Stimulated activated CD4-positive, alpha-beta T cell treated with anti-CD3 and anti-CD28 coated beads, Interleukin-12 subunit alpha, Interleukin-12 subunit beta, amount 100 ng/mL, for 4 hours (primary cell): Measurements from ENCODE around the gene MUC5AC.
"Not testable (repeated sequence)": the region's sequence is repeated elsewhere in the genome, so short reads cannot be mapped to it uniquely, and the experiment has no call there.

Experiments used
- DNase-seq: peaks from one replicate; pipeline ENCODE4 v3.0.0-alpha.2; 2020

MUC5AC gene

DNA sequence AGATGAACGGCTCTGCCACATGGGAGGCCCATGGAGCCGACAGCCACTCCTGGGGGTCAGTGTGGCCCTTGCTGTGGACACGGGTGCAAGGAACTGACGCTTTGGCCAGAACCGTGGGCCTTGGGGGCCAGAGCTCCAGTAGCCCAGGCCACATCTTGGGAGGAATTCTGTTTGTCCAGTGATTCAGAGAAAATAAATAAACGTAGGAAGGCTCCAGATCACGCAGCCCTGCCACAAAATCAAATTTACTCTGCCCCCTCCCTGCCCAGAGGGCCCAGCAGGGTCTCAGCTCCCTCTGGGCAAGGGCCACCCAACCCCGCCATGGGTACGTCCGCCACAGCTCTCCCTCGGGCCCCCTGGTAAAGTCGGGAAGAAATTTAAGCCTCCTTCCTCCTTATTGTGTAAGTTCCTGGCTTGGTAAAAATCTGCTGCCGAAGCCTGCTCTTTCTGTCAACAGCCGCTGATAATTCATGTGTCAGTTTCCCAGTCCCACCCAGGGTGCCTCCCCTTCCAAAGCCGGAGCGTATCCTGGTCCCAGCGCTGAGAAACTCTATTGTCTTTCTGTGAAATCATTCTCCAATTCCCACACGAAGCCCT, 6.9 kb upstream of the MUC5AC start:
- DNase-seq: no peak

DNA sequence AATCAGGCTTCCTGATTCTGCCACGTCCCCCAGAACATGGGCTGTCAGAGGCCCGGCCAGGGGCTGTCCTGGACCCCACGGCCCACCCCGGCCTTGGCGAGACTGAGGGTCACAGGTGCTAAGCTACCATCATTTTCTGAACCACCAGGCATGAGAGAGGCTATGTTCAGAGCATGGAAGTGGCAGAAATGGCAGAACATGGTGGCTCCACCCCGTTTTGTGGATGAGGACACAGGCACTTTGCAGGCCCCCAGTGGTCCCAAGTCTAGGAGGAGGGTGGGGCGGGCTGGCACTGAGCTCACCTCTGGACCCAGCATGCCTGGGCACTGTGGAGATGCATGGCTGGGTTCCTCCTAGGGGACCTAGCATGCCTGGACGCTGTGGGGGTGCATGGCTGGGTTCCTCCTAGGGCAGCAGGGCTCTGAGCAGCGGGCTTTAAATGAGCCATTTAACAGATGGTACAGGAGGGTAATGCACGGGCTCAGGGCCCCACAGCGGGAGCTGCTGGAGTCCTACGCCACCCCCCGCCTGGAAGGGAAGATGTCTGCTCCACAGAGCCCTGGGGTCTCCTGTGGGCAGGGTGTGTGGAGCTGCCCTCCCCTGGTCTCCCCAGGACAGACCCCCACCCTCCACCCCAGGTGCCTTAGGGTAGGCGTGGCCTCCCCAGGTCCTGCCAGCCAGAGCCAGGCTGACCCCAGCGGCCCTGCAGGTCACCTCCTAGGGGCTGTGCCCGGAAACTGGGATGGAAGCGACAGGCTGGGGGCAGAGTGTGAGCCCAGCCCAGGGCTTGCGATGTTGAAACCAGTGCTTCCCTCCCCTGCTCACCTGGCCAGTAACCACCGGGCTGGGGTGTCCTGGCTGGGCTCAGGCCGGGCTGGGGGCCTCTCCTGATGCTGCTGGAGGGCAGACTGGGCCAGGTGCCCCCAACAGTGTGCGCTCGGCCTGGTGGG, 6.1 kb upstream of the MUC5AC start:
- no peak for DNase-seq

DNA sequence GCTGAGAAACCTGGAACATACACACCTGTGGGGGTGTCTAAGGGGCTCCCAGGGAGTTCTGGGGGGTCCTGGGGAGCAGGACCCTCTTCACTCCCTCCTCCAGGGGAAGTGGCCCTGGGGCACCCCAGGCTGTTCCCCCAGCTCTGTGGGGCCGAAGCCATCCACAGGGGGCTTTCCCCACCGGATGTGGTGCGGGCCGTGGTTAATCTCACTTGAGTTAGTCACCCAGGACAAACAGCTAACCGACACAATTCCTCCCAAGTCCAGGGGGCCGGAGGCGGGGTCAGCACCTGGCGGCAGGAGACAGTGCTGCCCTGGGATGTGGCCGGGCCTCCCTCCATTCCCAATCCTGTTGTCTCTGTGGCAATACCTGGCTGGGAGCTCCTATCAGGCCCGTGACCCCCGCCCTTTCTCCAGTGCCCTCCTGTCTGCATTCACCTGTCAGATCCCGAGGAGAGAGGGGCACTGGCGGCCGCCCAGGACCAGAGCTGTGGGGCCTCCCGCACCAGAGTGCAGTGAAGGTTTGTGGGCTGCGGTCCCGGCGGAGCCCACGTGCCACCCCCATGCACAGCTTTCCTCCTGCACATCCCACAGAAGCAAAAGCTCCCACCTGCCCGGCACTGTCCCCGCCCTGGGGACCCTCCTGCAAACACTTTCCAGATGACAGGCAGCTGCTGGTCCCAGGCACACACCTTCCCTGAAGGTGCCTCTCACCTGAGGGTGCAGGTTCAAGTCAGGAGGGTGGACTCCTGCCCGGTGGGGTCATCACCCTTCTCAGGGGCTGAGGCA, 5.2 kb upstream of the MUC5AC start:
- no peak for DNase-seq

DNA sequence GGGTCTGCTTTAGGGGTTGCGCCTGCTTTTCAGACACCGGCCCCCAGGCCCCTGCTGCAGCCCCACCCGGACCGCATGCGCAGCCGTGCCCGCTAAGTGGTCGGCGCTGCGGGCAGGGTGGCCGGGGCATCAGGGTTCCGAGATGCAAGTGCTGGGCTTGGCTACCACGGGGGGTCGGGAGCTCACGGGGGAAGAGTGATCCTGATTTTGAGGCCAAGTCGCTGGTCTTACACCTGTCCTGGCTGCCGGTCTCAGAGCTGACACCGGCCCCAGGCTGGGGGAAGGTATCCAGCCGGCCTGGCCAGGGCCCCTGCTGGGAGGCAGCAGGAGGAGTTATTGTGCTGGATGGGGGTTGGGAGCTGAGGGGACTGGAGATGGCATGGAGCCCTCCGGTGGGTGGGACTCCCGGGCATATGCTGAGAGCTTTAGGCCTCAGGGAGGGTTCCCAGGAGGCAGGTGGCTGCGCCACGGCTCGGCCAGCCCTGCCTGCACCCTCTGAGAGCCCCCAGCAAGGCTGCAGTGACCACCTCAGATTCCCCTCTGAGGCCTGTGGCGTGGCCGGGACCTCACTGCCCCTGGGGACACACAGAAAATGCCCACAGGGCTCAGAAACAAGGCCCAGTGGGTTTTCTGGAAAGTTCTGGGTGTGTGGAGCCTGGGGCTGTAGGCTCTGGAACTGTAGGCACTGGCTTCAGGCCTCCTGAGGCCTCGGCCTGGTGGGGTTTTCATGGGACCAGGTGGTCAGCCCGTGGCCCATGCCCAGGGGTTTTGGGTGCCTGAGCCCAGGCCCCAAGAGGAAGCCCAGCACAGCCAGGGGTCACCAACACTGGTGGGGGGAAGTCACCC, 4.4 kb upstream of the MUC5AC start:
- no peak for DNase-seq

DNA sequence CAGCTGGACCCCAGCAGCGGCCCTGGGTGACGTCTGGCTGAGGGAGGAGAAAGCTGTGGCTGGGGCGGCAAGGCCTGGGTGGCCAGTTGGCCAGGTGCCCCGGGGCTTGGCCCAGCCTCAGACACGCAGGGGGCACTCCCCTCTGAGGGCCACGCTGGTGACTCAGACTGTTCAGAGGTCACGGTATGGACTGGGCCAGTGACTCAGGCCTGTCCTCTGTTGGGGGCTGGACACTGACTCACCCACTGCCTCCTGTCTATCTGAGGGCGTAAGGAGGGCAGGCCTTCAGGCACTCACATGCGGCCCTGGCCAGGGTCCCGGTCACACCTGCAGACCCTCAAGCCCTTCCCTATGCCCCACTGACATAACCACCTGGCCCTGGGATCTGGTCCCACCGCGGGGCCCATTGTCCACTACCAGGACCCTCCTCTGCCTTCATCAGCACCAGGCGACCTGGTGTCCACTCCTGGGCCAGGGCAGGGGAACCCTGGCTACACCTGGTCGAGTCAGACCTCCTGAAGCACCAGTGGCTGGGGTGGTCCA, 3.7 kb upstream of the MUC5AC start:
- no peak for DNase-seq

DNA sequence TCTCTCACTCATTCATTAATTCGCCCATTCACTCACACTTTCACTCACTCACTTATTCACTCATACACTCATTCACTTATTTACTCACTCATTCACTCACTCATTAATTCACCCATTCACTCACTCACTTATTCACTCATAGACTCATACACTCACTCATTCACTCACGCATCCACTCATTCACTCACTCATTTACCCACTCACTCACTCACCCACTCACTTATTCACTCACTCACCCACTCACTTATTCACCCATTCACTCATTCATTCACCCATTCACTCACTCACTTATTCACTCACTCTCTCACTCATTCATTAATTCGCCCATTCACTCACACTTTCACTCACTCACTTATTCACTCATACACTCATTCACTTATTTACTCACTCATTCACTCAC, 3.1 kb upstream of the MUC5AC start:
- DNase-seq: not testable (repeated sequence)

DNA sequence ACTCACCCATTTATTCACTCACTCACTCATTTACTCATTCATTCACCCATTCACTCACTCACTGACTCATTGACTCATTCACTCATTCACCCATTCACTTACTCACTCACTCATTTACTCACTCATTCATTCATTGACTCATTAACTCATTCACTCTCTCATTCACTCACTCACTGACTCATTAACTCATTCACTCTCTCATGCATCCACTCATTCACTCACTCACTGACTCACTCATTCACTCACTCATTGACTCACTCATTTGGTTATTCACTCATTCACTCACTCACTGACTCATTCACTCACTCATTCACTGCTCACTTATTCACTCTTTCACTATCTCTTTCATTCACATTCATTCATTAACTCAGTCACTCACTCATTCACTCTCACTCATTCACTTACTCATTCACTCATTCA, 2.5 kb upstream of the MUC5AC start:
- no peak for DNase-seq

DNA sequence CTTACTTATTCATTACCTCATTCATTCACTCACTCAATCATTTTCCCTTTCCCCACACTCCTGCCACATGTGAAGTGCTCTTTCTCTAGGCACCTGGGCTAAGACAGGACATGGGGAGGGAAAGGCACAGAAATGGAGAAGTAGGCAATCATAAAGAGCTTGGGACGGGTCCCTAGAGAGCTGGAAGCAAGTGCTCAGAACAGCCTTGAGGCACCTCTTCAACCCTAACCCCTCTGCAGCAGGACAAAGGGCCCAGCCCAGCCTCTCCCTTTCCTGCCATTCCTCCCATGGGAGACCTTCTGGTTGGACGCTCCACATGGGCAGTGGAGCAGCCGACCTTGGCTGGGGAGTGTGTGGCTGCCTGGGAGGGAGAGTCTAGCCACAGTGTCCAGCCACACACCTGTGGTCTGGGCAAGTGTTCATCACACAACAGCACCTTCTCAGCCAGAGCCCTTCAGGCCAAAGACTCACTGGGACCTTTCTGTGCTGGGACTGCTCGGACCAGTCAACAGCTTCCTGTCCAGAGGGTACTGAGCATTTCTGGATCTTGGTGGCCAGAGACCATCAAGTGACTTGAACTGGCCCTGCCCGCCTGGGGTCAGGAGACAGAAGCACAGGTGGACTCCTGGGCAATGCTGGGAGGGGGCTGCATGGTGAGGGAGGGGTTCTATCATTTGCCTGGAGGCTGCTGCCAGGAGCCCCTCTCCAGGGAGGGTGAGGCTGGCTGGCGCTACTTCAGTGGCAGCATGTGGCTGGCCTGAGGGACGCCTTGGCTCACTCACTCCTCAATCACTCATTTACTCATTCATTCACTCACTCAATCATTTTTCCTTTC, 1.0 kb upstream of the MUC5AC start:
- DNase-seq: no peak

DNA sequence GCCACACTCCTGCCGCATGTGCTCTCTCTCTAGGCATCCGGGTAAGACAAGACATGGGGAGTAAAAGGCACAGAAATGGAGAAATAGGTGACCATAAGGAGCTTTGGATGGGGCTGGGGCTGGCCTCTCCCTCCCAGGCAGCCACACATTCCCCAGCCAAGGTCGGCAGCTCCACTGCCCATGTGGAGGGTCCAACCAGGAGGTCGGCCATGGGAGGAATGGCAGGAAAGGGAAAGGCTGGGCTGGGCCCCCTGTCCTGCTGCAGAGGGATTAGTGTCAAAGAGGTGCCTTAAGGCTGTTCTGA, 460 bp upstream of the MUC5AC start:
- DNase-seq: no peak

DNA sequence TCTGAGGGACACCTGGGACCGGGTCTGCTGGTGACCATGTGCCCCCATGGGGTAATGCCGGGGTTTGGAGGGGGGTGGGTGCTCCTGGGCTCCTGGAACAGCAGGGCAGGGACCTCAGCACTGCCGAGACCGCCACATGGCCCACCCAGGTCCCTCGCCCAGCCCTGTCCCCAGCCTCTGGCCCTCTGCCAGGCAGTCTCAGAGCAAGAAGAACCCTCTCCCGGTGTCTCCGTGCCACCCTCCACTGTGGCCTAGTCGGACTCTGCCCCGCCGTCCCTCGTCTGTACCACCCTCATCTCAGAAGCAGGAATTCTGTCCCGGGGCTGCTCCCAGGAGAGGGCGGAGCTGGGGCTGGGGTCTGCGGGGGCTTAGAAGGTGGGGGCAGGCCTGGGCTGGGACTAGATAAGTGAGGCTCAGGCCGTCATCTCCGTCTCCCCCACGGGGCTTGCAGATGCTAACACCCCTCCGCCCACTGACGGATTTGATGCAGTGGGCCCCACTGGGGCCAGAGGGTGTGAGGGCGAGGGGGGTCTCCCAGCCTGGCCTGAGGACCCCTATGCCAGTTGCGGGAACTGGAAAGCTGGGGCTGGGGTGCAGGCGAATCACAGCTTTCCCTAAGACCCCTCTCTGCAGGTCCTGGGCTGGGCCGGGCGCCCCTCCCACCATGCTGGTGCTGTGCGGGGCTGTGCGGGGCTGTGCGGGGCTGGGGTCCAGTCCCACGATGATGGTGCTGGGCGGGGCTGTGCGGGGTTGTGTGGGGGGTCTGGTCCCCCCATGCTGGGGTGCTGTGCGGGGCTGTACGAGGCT, 1.1 kb downstream of the MUC5AC start:
- DNase-seq: no peak

DNA sequence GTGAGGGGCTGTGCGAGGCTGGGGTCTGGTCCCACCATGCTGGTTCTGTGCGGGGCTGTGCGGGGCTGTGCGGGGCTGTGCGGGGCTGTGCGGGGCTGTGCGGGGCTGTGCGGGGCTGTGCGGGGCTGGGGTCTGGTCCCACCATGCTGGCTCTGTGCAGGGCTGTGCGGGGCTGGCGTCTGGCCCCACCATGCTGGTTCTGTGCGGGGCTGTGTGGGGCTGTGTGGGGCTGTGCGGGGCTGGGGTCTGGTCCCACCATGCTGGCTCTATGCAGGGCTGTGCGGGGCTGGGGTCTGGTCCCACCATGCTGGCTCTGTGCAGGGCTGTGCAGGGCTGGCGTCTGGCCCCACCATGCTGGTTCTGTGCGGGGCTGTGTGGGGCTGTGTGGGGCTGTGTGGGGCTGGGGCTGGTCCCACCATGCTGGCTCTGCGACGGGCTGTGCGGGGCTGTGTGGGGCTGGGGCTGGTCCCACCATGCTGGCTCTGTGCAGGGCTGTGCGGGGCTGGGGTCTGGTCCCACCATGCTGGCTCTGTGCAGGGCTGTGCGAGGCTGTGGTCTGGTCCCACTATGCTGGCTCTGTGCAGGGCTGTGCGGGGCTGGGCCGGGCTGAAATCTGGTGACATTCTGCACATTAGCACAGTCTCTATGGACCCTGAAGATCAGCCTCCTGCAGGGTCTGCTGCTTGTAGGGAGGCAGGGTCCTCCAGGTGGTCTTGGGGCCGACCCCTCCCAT, 1.9 kb downstream of the MUC5AC start:
- not testable (repeated sequence) for DNase-seq

DNA sequence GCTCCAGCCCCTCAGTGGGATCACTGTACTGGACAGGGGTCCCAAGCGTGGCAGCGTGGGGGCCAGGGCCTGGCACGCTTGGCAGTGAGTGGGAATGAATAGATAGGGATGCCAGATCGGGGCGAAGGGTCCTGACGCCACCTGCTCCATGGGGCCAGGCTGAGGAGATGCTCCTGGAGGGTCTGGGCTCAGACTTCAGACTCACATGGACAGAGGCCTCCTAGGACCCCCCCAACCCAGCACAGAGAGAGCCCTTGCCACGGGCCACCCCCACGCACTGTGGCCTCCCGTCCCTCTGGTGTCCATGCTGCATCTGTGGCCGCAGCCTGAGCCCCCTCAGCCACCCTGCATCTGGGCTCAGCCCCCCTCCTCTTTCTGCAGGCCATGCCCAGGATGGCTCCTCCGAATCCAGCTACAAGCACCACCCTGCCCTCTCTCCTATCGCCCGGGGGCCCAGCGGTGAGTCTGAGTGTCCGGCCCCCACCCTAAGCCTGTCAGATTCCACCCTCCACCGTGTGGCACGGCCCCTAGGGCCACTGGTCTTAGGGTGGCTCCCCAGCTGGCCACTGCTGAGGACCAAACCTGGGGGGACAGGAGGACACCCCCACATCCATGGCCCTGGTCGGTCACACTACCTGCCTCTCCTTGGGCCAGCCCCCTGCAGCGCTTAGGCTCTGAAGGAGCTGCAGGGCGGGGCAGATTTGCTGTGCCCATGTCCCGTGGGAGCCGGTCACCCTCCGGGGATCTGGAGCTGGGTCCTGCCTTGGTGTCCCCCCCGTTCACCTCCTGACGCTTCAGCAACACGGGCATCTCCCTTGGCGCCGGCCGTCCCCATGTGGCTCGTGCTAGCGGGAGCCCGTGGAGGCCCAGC, 2.7 kb downstream of the MUC5AC start:
- no peak for DNase-seq

DNA sequence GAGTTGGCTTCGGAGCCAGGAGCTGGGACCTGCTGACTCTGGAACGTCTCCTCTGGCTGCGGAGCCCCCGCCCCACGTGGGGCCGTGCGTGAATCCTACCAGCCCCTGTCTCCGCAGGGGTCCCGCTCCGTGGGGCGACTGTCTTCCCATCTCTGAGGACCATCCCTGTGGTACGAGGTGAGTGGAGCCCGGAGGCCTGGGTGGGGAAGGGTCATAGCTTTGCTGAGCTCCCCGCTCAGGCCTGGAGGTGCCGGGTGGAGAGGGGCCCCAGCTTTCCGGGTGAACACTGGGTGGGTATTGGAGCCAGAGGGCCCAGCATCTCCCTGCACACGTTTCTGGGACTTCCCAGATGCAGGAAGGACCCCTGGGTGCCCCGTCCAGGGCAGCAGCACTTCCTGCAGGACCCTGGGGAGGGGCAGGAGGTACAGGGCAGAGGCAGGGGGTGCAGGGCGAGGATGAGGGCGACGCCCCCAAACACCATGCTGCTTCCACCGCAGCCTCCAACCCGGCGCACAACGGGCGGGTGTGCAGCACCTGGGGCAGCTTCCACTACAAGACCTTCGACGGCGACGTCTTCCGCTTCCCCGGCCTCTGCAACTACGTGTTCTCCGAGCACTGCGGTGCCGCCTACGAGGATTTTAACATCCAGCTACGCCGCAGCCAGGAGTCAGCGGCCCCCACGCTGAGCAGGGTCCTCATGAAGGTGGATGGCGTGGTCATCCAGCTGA, 3.8 kb downstream of the MUC5AC start:
- DNase-seq: no peak

DNA sequence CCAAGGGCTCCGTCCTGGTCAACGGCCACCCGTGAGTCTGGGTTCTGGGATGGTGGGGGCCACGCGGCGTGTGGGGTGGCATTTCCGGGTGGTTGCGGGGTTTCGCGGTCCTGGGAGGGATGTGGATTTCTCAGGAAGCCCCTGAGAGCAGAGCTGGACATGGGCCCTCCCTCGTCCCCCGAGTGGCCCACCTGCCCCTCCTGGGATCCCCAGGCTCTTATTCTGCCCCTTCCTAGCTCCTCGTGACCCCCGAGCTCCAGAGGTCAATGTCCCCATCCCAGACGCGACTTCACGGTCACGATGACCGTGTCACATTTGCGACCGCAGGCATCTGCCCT, 4.4 kb downstream of the MUC5AC start:
- DNase-seq: no peak

DNA sequence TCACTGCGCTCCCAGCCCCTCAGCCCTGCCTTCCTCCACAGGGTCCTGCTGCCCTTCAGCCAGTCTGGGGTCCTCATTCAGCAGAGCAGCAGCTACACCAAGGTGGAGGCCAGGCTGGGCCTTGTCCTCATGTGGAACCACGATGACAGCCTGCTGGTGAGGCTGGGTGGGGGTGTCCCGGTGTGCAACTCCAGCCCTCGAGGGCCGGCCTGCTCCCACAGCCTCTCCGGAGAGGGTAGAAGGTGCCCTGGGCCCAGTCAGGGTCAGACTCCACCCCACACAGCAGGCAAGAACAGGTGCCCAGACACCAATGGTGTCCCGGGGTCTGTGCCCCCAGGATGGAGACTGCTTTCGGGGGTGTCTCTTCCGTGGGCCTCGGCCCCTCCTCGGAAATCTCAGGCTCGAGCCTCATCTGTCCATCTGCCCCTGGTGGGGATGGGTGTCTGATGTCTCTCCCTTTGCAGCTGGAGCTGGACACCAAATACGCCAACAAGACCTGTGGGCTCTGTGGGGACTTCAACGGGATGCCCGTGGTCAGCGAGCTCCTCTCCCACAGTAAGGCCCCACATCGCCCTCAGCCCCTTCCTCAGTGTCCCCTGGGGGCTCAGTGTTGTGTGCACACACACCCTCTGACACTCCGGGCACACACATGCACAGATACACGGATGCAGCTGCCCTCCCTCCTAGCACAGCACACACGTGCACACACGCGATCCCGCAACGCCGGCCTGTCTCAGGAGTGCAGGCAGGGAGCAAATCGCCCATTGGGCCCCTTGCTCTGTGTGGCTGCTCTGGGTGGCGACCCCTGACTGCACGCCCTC, 4.9 kb downstream of the MUC5AC start:
- DNase-seq: no peak

DNA sequence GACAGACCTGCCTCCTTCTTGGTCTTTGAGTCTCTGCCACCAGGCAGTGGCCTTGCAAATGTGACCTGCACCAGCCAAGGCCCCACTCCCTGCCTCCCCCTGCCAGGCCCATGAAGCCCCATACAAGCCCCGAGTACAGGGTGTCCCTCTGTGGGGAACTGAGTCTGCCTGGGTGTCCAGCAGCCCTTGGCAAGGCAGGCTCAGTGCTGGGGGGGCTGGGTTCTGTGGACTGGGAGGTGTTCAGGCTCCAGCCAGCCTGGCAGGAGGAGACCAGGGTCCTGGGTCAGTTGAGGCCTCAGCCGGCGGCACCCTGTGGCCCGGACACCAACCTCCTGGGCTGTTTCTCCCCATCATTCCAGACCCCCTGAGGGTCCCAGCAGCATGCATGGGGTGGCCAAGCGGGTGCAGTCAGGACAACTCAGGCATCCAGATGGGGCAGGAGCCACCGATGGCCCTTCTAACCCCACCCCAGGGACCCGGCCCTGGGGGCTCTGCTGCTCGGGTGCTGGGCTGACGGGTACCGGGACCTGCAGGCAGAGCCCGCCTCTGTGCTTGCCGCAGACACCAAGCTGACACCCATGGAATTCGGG, 5.7 kb downstream of the MUC5AC start:
- no peak for DNase-seq
